ENCODE data around the gene RRBP1. TPM values are rescaled to one million over a fixed set of nuclear protein-coding genes. Genes with fewer than 3 reads are reported as not detected.

Gene RRBP1
- total and polyA plus RNA-seq, 2 of the 4 experiments (the other 2 are of a cell fraction) = 90.2 to 136 TPM

DNA sequence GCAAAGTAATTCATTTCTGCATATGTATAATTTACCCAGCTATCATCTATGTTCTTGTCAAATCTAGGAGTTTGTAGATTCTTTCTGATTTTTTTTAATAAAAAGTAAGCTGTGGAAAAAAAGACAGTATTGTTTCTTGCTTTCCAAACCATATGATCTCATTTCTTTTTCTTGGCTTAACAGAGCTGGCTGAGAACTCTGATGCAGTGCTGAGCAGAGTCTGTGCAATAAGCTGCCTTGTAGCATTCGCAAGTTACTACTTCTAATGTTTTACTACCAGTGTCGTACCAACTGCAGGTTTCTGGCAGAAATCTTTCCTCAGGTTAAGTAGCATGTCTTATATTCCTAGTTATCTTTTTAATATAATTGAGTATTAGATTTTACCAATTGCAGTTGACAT is 15.6 kb downstream of the RRBP1 start:
- dilution Hi-C loops (cut with HindIII; ENCODE audit: low sequenced_read_pairs, unreplicated experiment) = no loop called here
- BruUV-seq (replicated peaks) = no TSS peak
- peaks cover 22% of the 10 kb centered on the region for H3K36me3 ChIP-seq (ENCODE audit: control insufficient read depth, insufficient read depth, low read length)
- no peak overlapping the region for H2AK5ac ChIP-seq (ENCODE audit: low read depth, low read length)
- no peak for TF ChIP-seq RCOR1 (IDR thresholded peaks at IDR 0.05; ENCODE audit: insufficient replicate concordance, low read length)
- TF ChIP-seq, protein P1, sequence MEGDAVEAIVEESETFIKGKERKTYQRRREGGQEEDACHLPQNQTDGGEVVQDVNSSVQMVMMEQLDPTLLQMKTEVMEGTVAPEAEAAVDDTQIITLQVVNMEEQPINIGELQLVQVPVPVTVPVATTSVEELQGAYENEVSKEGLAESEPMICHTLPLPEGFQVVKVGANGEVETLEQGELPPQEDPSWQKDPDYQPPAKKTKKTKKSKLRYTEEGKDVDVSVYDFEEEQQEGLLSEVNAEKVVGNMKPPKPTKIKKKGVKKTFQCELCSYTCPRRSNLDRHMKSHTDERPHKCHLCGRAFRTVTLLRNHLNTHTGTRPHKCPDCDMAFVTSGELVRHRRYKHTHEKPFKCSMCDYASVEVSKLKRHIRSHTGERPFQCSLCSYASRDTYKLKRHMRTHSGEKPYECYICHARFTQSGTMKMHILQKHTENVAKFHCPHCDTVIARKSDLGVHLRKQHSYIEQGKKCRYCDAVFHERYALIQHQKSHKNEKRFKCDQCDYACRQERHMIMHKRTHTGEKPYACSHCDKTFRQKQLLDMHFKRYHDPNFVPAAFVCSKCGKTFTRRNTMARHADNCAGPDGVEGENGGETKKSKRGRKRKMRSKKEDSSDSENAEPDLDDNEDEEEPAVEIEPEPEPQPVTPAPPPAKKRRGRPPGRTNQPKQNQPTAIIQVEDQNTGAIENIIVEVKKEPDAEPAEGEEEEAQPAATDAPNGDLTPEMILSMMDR (conservative IDR thresholded peaks at IDR 0.05; ENCODE audit: low read depth, low read length) = no peak
- 0 out of 2 replicates have a peak, but pooled peaks have one; percentile 19 for TF ChIP-seq CEBPB (IDR thresholded peaks at IDR 0.05; ENCODE audit: low read depth, low read length)
- TF ChIP-seq SMC3 (IDR thresholded peaks at IDR 0.05; ENCODE audit: low read depth, low read length) = no peak
- DNase-seq (peak; percentile 60), ATAC-seq (ENCODE audit: low read depth) (peak; percentile 22; the same call in 1 of the 2 replicates)
- no peak overlapping the region for H3K23ac ChIP-seq (ENCODE audit: low read depth, low read length)
- no peak overlapping the region for H3K56ac ChIP-seq (ENCODE audit: extremely low read depth, insufficient read depth, low read length)
- no peak overlapping the region for H3K4me2 ChIP-seq (ENCODE audit: low read depth, low read length)
- H3K9me1 ChIP-seq (ENCODE audit: insufficient read depth, low read length) = peaks cover 33% of the 10 kb centered on the region
- no peak overlapping the region for H2BK15ac ChIP-seq (ENCODE audit: low read depth, low read length)
- peaks cover 27% of the 10 kb centered on the region for H3K4me1 ChIP-seq (ENCODE audit: control insufficient read depth, insufficient read depth, low read length)
- no peaks in the 10 kb centered on the region for H3K9me3 ChIP-seq (ENCODE audit: control insufficient read depth, insufficient read depth, low read length)
- H3K79me1 ChIP-seq (ENCODE audit: low read depth in 1 of 2, low read length in 2 of 2) = peaks cover 23 to 75% of the 10 kb centered on the region in 2 experiments
- no peak overlapping the region for H3K18ac ChIP-seq (ENCODE audit: low read depth, low read length)
- no peak overlapping the region for H3K14ac ChIP-seq (replicated peaks; ENCODE audit: low read depth, low read length)
- peaks cover 99% of the 10 kb centered on the region for H4K20me1 ChIP-seq (ENCODE audit: insufficient read depth, low read length)
- ChIA-PET POLR2A (ENCODE audit: unreplicated experiment) (no interaction called here), CTCF (interaction anchor here (0.7 to 1.4 kb wide), 2 partner anchors 239 to 273 kb away, joined by 3 to 4 read pairs; no protein-coding TSS in a partner anchor)
- no peak overlapping the region for H2AK9ac ChIP-seq (replicated peaks; ENCODE audit: low read depth, low read length, poor library complexity)
- no peak overlapping the region for H3K9ac ChIP-seq (ENCODE audit: low read depth, low read length)
- no peak overlapping the region for H3K27ac ChIP-seq (ENCODE audit: insufficient read depth, low read length)
- no peak overlapping the region for H2BK5ac ChIP-seq (ENCODE audit: low read depth, low read length, poor library complexity, severe bottlenecking)
- H4K8ac ChIP-seq (ENCODE audit: low read depth in 2 of 2, low read length in 2 of 2) = no peak overlapping the region
- no peaks in the 10 kb centered on the region for H3K27me3 ChIP-seq (ENCODE audit: control insufficient read depth, insufficient read depth, low read length)
- intact Hi-C loops (cut with micrococcal nuclease) = no loop called here
- no peak overlapping the region for H3K4ac ChIP-seq (ENCODE audit: low read depth, low read length)
- no peak overlapping the region for H2AFZ ChIP-seq (replicated peaks; ENCODE audit: low read length, poor library complexity)
- H4K5ac ChIP-seq (ENCODE audit: low read depth, low read length) = no peak overlapping the region
- H2BK120ac ChIP-seq (ENCODE audit: low read depth, low read length) = no peak overlapping the region
- H2BK20ac ChIP-seq (ENCODE audit: low read depth, low read length) = no peak overlapping the region
- in situ Hi-C loops (cut with MboI; ENCODE audit: low sequenced_read_pairs) = no loop called here
- no CpG with 5 or more reads among the region's 2 CpGs for WGBS, 2 experiments (ENCODE audit: extremely low coverage in 2 of 2, insufficient read length in 1 of 2)
- H4K91ac ChIP-seq (ENCODE audit: insufficient read depth, low read depth, low read length) = no peak overlapping the region
- no peak overlapping the region for H3K4me3 ChIP-seq (ENCODE audit: insufficient read depth, low read depth, low read length)
